ENCODE results near the gene S100A6.

- TF ChIP-seq CTCF (conservative IDR thresholded peaks at IDR 0.05) (no peak), ZFX (IDR thresholded peaks at IDR 0.05) (no peak)
Measured at GRCh38 chr1:153553830-153554541, 18.2 kb upstream of the S100A6 start.

Data from C4-2B (cell line).